Stimulated activated CD4-positive, alpha-beta T cell treated with anti-CD3 and anti-CD28 coated beads, Interleukin-4, amount 100 ng/mL, for 1 hour (primary cell): Measurements from ENCODE around the gene HOXD8.

ENCODE experiments used
- DNase-seq: peaks from one replicate; pipeline ENCODE4 v3.0.0-alpha.2; 2020

Gene HOXD8

GRCh38 chr2:176160986-176161824 lies 31.7 kb downstream of the HOXD8 start:
- DNase-seq: no peak

DNA sequence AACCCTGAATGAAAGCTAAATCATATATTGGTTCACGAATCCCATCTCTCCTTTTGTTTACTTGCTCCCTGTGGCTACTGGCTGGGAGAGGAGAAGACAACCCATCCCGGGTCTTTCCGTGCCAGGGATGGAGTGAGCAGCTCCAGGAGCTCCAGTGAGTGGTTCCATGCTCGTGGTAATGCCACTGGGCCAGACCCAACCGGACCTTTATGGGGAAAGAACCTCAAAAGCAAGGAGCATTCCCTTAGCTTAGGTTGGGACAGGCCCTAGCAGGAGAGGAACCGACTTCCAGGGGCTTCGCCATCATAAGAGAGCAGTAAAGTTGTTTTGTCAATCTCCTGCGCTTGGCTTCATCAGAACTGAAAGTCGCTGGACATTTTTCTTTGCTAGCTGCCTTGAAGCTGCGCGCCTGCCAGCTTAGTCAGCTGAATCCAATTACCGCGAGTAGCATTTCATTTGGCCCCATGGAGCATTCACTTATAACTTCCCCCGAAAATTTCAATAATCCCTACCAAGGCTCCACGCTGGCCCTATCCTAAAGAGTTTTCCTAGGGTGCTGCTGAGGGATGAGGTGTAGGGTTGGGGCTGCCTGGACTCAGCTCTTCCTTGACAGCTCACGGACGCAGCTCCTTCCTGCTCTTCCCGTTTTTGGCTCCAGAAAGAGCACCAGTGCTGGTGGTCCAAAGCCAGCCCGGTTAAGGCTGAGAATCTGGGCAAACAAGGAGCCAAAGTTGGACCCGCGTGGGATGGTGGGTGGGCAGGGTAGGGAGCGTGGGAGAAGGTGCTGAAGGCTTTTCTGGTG lies 32.5 kb downstream of the HOXD8 start:
- DNase-seq: no peak

GRCh38 chr2:176162911-176163671 lies 33.6 kb downstream of the HOXD8 start:
- DNase-seq: no peak

DNA sequence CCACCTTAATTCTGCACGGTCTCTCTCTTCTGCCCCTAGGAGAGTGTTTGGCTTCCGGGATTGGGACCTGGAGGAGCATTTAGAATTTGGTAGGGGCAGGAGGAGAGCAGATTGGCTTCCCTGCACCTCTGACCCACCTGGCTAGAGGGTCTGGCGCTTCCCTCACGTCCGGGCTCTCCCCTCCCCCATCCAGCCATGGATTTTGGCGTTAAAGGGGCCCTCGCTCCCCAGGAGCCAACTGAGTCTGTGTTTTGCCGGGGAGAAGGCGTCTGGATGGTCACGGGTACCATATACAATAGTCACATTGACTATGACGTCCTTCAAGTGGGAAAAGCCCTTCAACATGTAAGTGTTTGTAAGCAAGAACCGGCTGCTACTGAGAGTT lies 34.2 kb downstream of the HOXD8 start:
- DNase-seq: no peak

DNA sequence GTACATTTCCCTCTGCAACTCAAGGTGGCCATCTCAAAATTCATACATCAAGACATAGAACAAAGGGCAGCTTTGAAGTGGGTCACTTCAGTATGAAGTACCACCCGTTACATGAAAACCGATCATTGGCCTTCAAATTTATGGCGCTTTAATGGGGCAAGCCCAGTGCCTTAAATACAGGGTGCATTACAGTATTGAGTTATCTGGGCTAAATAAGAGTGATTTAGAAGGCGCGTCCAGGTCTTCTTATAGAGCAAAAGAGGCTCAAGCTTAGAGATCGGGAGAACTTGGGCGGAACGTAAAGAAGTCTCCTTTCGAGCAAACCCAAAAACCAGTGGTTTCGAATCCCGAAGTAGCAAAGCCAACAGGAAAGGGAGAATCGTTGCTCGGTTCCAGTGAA lies 34.7 kb downstream of the HOXD8 start:
- DNase-seq: no peak

DNA sequence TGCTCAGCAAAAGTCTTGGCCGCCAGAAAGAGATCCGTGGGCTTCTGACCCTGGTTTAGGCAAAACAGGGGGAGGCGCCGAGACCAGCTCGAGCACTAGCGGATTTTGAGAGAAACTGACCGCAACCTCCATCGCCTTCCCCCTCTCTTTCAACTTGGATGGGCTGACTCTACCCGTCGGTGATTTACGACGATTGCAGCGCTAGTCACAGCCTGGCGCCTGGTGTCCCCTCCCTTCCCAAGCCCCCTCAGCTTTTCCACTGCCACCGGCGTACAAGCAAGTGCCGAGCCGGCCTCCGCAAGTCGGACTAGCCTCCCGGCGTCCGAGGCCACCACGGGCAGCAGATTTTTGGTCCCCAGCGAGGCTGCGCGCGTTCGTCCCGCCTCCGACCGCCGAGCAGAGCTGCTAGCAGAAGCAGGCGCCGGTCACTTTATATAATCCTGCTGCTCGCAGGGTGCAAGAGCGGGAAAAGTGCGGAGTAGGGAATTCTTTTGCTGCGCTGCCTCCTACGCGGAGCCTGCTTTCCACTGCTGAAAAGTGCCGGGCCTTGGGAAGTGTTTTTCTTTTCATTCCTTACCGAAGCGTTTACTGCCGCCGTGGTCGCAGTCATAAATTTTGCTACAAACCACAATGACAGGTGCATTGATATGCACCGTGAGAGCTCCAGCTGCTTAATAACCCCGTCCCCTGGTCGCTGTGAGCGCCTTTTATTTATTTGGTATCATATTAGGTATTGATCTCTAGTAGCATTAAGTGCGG lies 35.3 kb downstream of the HOXD8 start:
- no peak for DNase-seq

GRCh38 chr2:176165370-176166050 lies 36.0 kb downstream of the HOXD8 start:
- no peak for DNase-seq

- DNase-seq: no peak
Measured at GRCh38 chr2:176166272-176166671, 36.8 kb downstream of the HOXD8 start.

- DNase-seq: no peak
Measured at GRCh38 chr2:176167398-176167797, 37.9 kb downstream of the HOXD8 start.

DNA sequence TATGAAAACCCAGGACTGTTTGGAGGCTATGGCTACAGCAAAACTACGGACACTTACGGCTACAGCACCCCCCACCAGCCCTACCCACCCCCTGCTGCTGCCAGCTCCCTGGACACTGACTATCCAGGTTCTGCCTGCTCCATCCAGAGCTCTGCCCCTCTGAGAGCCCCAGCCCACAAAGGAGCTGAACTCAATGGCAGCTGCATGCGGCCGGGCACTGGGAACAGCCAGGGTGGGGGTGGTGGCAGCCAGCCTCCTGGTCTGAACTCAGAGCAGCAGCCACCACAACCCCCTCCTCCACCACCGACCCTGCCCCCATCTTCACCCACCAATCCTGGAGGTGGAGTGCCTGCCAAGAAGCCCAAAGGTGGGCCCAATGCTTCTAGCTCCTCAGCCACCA lies 39.7 kb downstream of the HOXD8 start:
- DNase-seq: no peak

DNA sequence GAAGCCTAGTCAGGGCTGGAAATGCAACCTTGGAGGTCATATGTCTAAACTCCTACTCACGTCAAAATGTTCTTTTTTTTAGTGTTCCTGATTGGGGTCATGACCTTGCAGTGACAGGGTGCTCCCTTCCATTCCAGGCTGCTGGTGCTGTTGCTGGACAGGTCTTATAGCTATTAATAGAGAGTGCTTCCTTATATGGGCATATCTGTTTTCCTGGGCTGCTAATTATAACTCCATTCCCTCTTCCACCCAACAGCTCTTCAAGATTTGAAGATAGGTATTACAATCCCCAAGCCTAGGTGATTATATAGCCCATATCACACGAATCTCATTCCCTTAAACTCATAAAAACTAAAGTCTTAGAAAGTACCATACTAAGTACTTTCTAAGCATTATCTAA lies 40.2 kb downstream of the HOXD8 start:
- DNase-seq: no peak

GRCh38 chr2:176170602-176171305 lies 41.2 kb downstream of the HOXD8 start:
- DNase-seq: no peak

DNA sequence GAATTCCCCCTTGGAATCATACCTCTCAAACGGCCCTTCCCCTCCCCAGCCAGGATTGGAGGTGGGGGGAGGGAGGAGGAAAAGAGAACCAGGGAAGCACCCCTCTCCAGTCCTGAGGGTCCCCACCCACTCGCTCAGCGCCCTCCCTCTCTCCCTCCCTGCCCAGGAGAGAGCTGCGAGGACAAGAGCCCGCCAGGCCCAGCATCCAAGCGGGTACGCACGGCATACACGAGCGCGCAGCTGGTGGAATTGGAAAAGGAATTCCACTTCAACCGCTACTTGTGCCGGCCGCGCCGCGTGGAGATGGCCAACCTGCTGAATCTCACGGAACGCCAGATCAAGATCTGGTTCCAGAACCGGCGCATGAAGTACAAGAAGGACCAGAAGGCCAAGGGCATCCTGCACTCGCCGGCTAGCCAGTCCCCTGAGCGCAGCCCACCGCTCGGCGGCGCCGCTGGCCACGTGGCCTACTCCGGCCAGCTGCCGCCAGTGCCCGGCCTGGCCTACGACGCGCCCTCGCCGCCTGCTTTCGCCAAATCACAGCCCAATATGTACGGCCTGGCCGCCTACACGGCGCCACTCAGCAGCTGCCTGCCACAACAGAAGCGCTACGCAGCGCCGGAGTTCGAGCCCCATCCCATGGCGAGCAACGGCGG lies 42.0 kb downstream of the HOXD8 start:
- no peak for DNase-seq

DNA sequence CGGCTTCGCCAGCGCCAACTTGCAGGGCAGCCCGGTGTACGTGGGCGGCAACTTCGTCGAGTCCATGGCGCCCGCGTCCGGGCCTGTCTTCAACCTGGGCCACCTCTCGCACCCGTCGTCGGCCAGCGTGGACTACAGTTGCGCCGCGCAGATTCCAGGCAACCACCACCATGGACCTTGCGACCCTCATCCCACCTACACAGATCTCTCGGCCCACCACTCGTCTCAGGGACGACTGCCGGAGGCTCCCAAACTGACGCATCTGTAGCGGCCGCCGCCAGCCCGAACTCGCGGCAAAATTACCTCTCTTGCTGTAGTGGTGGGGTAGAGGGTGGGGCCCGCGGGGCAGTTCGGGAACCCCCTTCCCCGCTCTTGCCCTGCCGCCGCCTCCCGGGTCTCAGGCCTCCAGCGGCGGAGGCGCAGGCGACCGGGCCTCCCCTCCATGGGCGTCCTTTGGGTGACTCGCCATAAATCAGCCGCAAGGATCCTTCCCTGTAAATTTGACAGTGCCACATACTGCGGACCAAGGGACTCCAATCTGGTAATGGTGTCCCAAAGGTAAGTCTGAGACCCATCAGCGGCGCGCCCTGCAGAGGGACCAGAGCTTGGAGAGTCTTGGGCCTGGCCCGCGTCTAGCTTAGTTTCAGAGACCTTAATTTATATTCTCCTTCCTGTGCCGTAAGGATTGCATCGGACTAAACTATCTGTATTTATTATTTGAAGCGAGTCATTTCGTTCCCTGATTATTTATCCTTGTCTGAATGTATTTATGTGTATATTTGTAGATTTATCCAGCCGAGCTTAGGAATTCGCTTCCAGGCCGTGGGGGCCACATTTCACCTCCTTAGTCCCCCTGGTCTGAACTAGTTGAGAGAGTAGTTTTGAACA lies 42.7 kb downstream of the HOXD8 start:
- no peak for DNase-seq

DNA sequence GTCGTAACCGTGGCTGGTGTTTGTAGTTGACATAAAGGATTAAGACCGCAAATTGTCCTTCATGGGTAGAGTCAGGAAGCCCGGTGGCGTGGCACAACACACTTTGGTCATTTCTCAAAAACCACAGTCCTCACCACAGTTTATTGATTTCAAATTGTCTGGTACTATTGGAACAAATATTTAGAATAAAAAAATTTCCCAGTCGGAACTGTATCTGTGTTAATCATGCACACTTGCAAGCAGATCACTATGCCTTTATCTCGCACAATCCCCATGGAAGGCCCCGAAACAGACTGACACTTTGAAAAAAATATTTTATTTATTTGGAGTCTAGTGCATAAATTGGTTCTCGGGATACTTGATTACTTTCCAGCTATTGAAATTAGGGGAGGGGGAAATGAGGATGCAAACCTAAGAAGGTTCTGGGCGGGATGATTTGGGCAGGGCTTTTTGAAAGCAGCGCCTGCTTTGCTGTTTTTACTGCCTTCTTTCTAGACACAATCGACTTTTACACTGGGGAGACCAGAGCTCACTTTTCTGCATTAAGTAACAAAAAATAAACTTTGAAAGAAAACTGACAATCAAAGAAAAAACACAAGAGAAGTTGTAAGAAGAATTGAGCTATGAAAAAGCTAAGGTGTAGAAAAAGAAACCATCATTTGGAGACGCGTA lies 43.5 kb downstream of the HOXD8 start:
- DNase-seq: no peak

GRCh38 chr2:176173567-176174381 lies 44.3 kb downstream of the HOXD8 start:
- DNase-seq: no peak

GRCh38 chr2:176174382-176174823 lies 44.9 kb downstream of the HOXD8 start:
- DNase-seq: no peak
